LNCaP clone FGC (cell line): Measurements from ENCODE around the gene DEPDC4.

Experiments used
- DNase-seq: peaks from one replicate; pipeline ENCODE4 v3.0.0-alpha.2; 2011; ENCODE audit warnings: low read depth
- H3K4me3 ChIP-seq: 2 replicates; pipeline ENCODE4 v1.5.1; 2011; ENCODE audit warnings: mild to moderate bottlenecking, low read depth, low read length, control low read depth
- CTCF ChIP-seq: IDR thresholded peaks from 2 replicates; pipeline ENCODE4 v1.5.1; 2012; ENCODE audit warnings: mild to moderate bottlenecking; ENCODE audit not compliant: control insufficient read depth, insufficient read depth; ENCODE audit errors: extremely low read depth

Gene DEPDC4

GRCh38 chr12:100214518-100214917, 52.4 kb downstream of the DEPDC4 start:
- TF ChIP-seq CTCF = no peak
- H3K4me3 ChIP-seq = no peak overlapping the region
- no peak for DNase-seq

- TF ChIP-seq CTCF = no peak
- no peak overlapping the region for H3K4me3 ChIP-seq
- no peak for DNase-seq
Measured at GRCh38 chr12:100213016-100213891, 53.6 kb downstream of the DEPDC4 start.

GRCh38 chr12:100211698-100212097, 55.2 kb downstream of the DEPDC4 start:
- no peak overlapping the region for H3K4me3 ChIP-seq
- TF ChIP-seq CTCF = no peak
- DNase-seq = no peak

- DNase-seq = no peak
- no peak overlapping the region for H3K4me3 ChIP-seq
Measured at GRCh38 chr12:100208834-100209233, 58.0 kb downstream of the DEPDC4 start.

GRCh38 chr12:100207311-100207710, 59.6 kb downstream of the DEPDC4 start:
- H3K4me3 ChIP-seq = no peak overlapping the region
- no peak for DNase-seq
- TF ChIP-seq CTCF = no peak

More at GRCh38 chr12:100208834-100209233, 58.0 kb downstream of the DEPDC4 start:
- no peak for TF ChIP-seq CTCF

- DNase-seq = no peak
- no peak for TF ChIP-seq CTCF
Measured at GRCh38 chr12:100201604-100202423, 65.1 kb downstream of the DEPDC4 start.

More at GRCh38 chr12:100201604-100202423, 65.1 kb downstream of the DEPDC4 start:
- peak overlapping the region; percentile 83 for H3K4me3 ChIP-seq
